PC-9 (cell line): ENCODE results near the gene RASAL2.

Experiments
- CTCF ChIP-seq: fragments of 200-600 bp; sonication (generic); conservative IDR thresholded peaks from 2 replicates; pipeline ENCODE4 v1.6.1; 2017; ENCODE audit warnings: mixed run types, antibody characterized with exemption, mild to moderate bottlenecking, moderate library complexity
- EZH2 ChIP-seq: fragments of 200-600 bp; sonication (generic); IDR thresholded peaks from 2 replicates; pipeline ENCODE4 v1.8.0; 2017; ENCODE audit warnings: antibody characterized with exemption, low read depth

- TF ChIP-seq CTCF, result no peak
- no peak for TF ChIP-seq EZH2
These were observed 46.4 kb upstream of the RASAL2 start for GRCh38 chr1:178047403-178048093.
